Measurements from ENCODE around the gene POLN.

Gene POLN

GRCh38 chr4:2241410-2242353 is at the start of gene POLN, which contains the start of gene HAUS3:
Gene POLN (minus strand): TSS chr4:2242121. CDS start chr4:2229231, 12,890 bp downstream.
Gene HAUS3 (minus strand): TSS chr4:2242121. CDS start chr4:2240946, 1,175 bp downstream.
- H3K27ac ChIP-seq (ENCODE audit: low read length), result peak within 1 kb of the TSS; percentile 13
- peaks cover 9% of the 10 kb centered on the region for H3K4me1 ChIP-seq (ENCODE audit: control insufficient read depth, insufficient read depth, low read length)
- no peaks in the 10 kb centered on the region for H3K36me3 ChIP-seq (ENCODE audit: control insufficient read depth in 2 of 2, insufficient read depth in 2 of 2, low read length in 2 of 2)
- peak within 1 kb of the TSS; percentile 73 for H3K9ac ChIP-seq (ENCODE audit: low read length in 2 of 2)
- H3K27me3 ChIP-seq (ENCODE audit: control insufficient read depth in 1 of 2, insufficient read depth in 2 of 2, low read length in 2 of 2), result no peaks in the 10 kb centered on the region
- peak within 1 kb of the TSS; percentile 84 to 87 for H3K4me3 ChIP-seq (ENCODE audit: low read length in 2 of 2)
- H3K9me3 ChIP-seq (ENCODE audit: control insufficient read depth in 2 of 2, low read length in 2 of 2), result no peaks in the 10 kb centered on the region

- Histone ChIP-seq H3K4me1 (ENCODE audit: control insufficient read depth, insufficient read depth, low read length) (no peaks in the 10 kb centered on the region), H3K9ac (ENCODE audit: low read length in 2 of 2) (no peak overlapping the region), H3K27me3 (ENCODE audit: control insufficient read depth in 1 of 2, insufficient read depth in 2 of 2, low read length in 2 of 2) (no peaks in the 10 kb centered on the region), H3K9me3 (ENCODE audit: control insufficient read depth in 2 of 2, low read length in 2 of 2) (no peaks in the 10 kb centered on the region), H3K36me3 (ENCODE audit: control insufficient read depth in 2 of 2, insufficient read depth in 2 of 2, low read length in 2 of 2) (no peaks in the 10 kb centered on the region), H3K27ac (ENCODE audit: low read length) (no peak overlapping the region), H3K4me3 (ENCODE audit: low read length in 2 of 2) (no peak overlapping the region)
Observed at GRCh38 chr4:2290974-2291704, 49.2 kb upstream of the POLN start.

- Histone ChIP-seq H3K36me3 (ENCODE audit: control insufficient read depth in 2 of 2, insufficient read depth in 2 of 2, low read length in 2 of 2) (no peaks in the 10 kb centered on the region), H3K27ac (ENCODE audit: low read length) (no peak overlapping the region), H3K9me3 (ENCODE audit: control insufficient read depth in 2 of 2, low read length in 2 of 2) (no peaks in the 10 kb centered on the region), H3K4me3 (ENCODE audit: low read length in 2 of 2) (no peak overlapping the region), H3K4me1 (ENCODE audit: control insufficient read depth, insufficient read depth, low read length) (no peaks in the 10 kb centered on the region), H3K27me3 (ENCODE audit: control insufficient read depth in 1 of 2, insufficient read depth in 2 of 2, low read length in 2 of 2) (no peaks in the 10 kb centered on the region), H3K9ac (ENCODE audit: low read length in 2 of 2) (no peak overlapping the region)
Observed at GRCh38 chr4:2290488-2290887, 48.6 kb upstream of the POLN start.

- Histone ChIP-seq H3K27ac (ENCODE audit: low read length) (no peak overlapping the region), H3K4me1 (ENCODE audit: control insufficient read depth, insufficient read depth, low read length) (no peaks in the 10 kb centered on the region), H3K27me3 (ENCODE audit: control insufficient read depth in 1 of 2, insufficient read depth in 2 of 2, low read length in 2 of 2) (no peaks in the 10 kb centered on the region), H3K4me3 (ENCODE audit: low read length in 2 of 2) (no peak overlapping the region), H3K36me3 (ENCODE audit: control insufficient read depth in 2 of 2, insufficient read depth in 2 of 2, low read length in 2 of 2) (no peaks in the 10 kb centered on the region), H3K9me3 (ENCODE audit: control insufficient read depth in 2 of 2, low read length in 2 of 2) (no peaks in the 10 kb centered on the region), H3K9ac (ENCODE audit: low read length in 2 of 2) (no peak overlapping the region)
Observed at GRCh38 chr4:2289955-2290333, 48.0 kb upstream of the POLN start.

- Histone ChIP-seq H3K9ac (ENCODE audit: low read length in 2 of 2) (no peak overlapping the region), H3K36me3 (ENCODE audit: control insufficient read depth in 2 of 2, insufficient read depth in 2 of 2, low read length in 2 of 2) (no peaks in the 10 kb centered on the region), H3K27ac (ENCODE audit: low read length) (no peak overlapping the region), H3K9me3 (ENCODE audit: control insufficient read depth in 2 of 2, low read length in 2 of 2) (no peaks in the 10 kb centered on the region), H3K4me1 (ENCODE audit: control insufficient read depth, insufficient read depth, low read length) (no peaks in the 10 kb centered on the region), H3K27me3 (ENCODE audit: control insufficient read depth in 1 of 2, insufficient read depth in 2 of 2, low read length in 2 of 2) (no peaks in the 10 kb centered on the region), H3K4me3 (ENCODE audit: low read length in 2 of 2) (no peak overlapping the region)
Observed at GRCh38 chr4:2289311-2289954, 47.5 kb upstream of the POLN start.

GRCh38 chr4:2288051-2288541 is 46.2 kb upstream of the POLN start:
- no peaks in the 10 kb centered on the region for H3K27me3 ChIP-seq (ENCODE audit: control insufficient read depth in 1 of 2, insufficient read depth in 2 of 2, low read length in 2 of 2)
- no peak overlapping the region for H3K4me3 ChIP-seq (ENCODE audit: low read length in 2 of 2)
- H3K9me3 ChIP-seq (ENCODE audit: control insufficient read depth in 2 of 2, low read length in 2 of 2), result no peaks in the 10 kb centered on the region
- H3K27ac ChIP-seq (ENCODE audit: low read length), result no peak overlapping the region
- no peaks in the 10 kb centered on the region for H3K36me3 ChIP-seq (ENCODE audit: control insufficient read depth in 2 of 2, insufficient read depth in 2 of 2, low read length in 2 of 2)
- no peak overlapping the region for H3K9ac ChIP-seq (ENCODE audit: low read length in 2 of 2)
- no peaks in the 10 kb centered on the region for H3K4me1 ChIP-seq (ENCODE audit: control insufficient read depth, insufficient read depth, low read length)

GRCh38 chr4:2287594-2287915 is 45.6 kb upstream of the POLN start:
- Histone ChIP-seq H3K4me3 (ENCODE audit: low read length in 2 of 2) (no peak overlapping the region), H3K36me3 (ENCODE audit: control insufficient read depth in 2 of 2, insufficient read depth in 2 of 2, low read length in 2 of 2) (no peaks in the 10 kb centered on the region), H3K9me3 (ENCODE audit: control insufficient read depth in 2 of 2, low read length in 2 of 2) (no peaks in the 10 kb centered on the region), H3K9ac (ENCODE audit: low read length in 2 of 2) (no peak overlapping the region), H3K27me3 (ENCODE audit: control insufficient read depth in 1 of 2, insufficient read depth in 2 of 2, low read length in 2 of 2) (no peaks in the 10 kb centered on the region), H3K27ac (ENCODE audit: low read length) (no peak overlapping the region), H3K4me1 (ENCODE audit: control insufficient read depth, insufficient read depth, low read length) (no peaks in the 10 kb centered on the region)

GRCh38 chr4:2286904-2287593 is 45.1 kb upstream of the POLN start:
- no peak overlapping the region for H3K4me3 ChIP-seq (ENCODE audit: low read length in 2 of 2)
- H3K27ac ChIP-seq (ENCODE audit: low read length), result no peak overlapping the region
- H3K9ac ChIP-seq (ENCODE audit: low read length in 2 of 2), result no peak overlapping the region
- no peaks in the 10 kb centered on the region for H3K36me3 ChIP-seq (ENCODE audit: control insufficient read depth in 2 of 2, insufficient read depth in 2 of 2, low read length in 2 of 2)
- H3K4me1 ChIP-seq (ENCODE audit: control insufficient read depth, insufficient read depth, low read length), result no peaks in the 10 kb centered on the region
- H3K27me3 ChIP-seq (ENCODE audit: control insufficient read depth in 1 of 2, insufficient read depth in 2 of 2, low read length in 2 of 2), result no peaks in the 10 kb centered on the region
- no peaks in the 10 kb centered on the region for H3K9me3 ChIP-seq (ENCODE audit: control insufficient read depth in 2 of 2, low read length in 2 of 2)

GRCh38 chr4:2285613-2286381 is 43.9 kb upstream of the POLN start:
- Histone ChIP-seq H3K9me3 (ENCODE audit: control insufficient read depth in 2 of 2, low read length in 2 of 2) (no peaks in the 10 kb centered on the region), H3K4me3 (ENCODE audit: low read length in 2 of 2) (no peak overlapping the region), H3K9ac (ENCODE audit: low read length in 2 of 2) (no peak overlapping the region), H3K4me1 (ENCODE audit: control insufficient read depth, insufficient read depth, low read length) (no peaks in the 10 kb centered on the region), H3K36me3 (ENCODE audit: control insufficient read depth in 2 of 2, insufficient read depth in 2 of 2, low read length in 2 of 2) (no peaks in the 10 kb centered on the region), H3K27ac (ENCODE audit: low read length) (no peak overlapping the region), H3K27me3 (ENCODE audit: control insufficient read depth in 1 of 2, insufficient read depth in 2 of 2, low read length in 2 of 2) (no peaks in the 10 kb centered on the region)
